ENCODE measurements around the gene ATP2A3.

DNA sequence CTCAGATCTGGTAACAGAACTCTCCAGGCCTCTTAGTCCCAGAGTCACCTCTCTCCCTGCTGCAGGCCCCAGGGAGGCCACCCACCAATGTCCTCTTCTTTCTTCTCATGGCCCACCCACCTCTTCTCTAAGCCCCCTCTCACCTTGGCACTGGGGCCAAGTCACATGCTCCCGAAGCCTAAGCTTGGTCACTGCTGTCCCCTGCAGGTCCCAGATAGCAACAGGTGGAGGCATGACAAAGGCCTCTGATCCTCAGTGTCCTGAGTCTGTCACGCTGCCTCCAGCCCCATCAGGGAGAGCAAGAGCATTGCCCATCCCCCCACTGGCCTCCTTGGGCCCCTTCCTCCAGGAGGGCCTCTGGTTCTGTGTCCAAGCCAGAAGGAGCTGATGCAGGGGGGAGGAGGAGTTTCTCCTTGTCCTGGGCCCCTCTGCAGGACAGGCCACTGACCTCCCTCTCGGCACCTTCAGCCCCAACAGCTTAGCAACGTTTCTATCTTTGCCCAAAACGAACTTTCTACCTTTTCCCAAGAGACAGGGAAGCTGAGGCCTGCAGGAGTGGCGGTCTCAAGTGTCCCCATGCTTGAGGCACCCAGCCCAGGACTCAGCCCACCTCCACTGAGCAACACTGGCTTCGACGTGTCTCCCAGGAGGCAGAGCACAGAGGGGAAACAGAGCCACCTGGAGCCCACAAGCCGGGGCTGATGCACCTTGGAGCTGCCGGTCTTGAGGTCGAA, 56.6 kb downstream of the ATP2A3 start:
- TF ChIP-seq, protein P1, sequence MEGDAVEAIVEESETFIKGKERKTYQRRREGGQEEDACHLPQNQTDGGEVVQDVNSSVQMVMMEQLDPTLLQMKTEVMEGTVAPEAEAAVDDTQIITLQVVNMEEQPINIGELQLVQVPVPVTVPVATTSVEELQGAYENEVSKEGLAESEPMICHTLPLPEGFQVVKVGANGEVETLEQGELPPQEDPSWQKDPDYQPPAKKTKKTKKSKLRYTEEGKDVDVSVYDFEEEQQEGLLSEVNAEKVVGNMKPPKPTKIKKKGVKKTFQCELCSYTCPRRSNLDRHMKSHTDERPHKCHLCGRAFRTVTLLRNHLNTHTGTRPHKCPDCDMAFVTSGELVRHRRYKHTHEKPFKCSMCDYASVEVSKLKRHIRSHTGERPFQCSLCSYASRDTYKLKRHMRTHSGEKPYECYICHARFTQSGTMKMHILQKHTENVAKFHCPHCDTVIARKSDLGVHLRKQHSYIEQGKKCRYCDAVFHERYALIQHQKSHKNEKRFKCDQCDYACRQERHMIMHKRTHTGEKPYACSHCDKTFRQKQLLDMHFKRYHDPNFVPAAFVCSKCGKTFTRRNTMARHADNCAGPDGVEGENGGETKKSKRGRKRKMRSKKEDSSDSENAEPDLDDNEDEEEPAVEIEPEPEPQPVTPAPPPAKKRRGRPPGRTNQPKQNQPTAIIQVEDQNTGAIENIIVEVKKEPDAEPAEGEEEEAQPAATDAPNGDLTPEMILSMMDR (IDR thresholded peaks at IDR 0.05), result no peak
- TF ChIP-seq EZH2 (IDR thresholded peaks at IDR 0.05; ENCODE audit: borderline replicate concordance, insufficient read depth, low read depth, low read length, poor library complexity, severe bottlenecking), result no peak
